Thyroid gland (tissue), 4 donors: ENCODE measurements around the gene WDFY1.

Experiments used
- CTCF ChIP-seq, 6 experiments: fragments of 200-600 bp in 3 of 6; fragments of 450-650 bp in 3 of 6; sonication (generic) in 3 of 6; IDR thresholded peaks; one replicate each; pipeline ENCODE4 v1.5.1; 2016 to 2019; ENCODE audit warnings: antibody characterized with exemption in 6 of 6, mild to moderate bottlenecking in 2 of 6, inconsistent platforms in 1 of 6, moderate library complexity in 1 of 6
- POLR2A ChIP-seq, 2 donors: fragments of 450-650 bp; IDR thresholded peaks; one replicate each; pipeline ENCODE4 v1.6.1; 2017; ENCODE audit warnings: antibody characterized with exemption in 2 of 2, mild to moderate bottlenecking in 2 of 2, moderate library complexity in 1 of 2

GRCh38 chr2:223918671-223919134, 26.4 kb downstream of the WDFY1 start:
- TF ChIP-seq CTCF (IDR thresholded peaks at IDR 0.05) (no peak), POLR2A (IDR thresholded peaks at IDR 0.05) (no peak)
